ENCODE measurements around the gene AGAP1. TPM values are rescaled to one million over a fixed set of nuclear protein-coding genes. Genes with fewer than 3 reads are reported as not detected.

Gene AGAP1
- total RNA-seq, 1 donor from 2014 or later, result 46.3 TPM

DNA sequence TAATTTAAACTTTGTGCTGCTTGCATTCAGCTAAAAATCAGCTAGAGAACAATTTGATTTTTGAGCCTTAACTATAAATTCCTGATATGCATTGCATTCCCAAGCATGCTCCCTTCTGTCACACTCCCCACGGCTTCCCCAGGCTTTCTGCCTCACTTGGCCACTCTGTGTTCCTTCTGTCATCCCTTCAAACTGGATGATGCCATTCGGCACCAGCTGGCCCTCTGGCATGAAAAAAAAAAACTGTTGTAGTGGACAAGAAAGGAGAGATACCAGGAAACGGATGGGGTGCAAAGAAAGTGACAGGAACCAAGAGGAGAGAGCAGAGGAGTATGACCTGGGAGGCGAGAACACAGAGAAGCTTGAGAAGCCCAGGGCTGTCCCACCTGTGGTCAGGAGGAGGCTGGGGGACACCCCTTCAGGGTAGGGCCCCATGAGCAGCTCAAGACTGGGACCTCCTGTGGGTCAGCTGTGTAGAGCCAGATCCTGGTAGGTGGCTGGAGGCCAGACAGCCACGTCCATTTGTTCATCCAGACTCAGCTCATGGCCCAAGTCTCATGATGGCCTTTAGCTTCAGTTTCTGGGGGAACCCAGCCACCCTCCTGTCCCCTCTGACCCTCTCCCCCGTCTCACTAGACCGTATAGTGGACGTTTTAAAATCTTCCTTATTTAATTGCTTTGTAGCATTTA is 462.6 kb downstream of the AGAP1 start:
- H3K27me3 Mint-ChIP-seq, result no peaks in the 10 kb centered on the region
- DNase-seq (ENCODE audit: extremely low spot score, unreplicated experiment), result no peak
- no peak overlapping the region for H3K4me3 Mint-ChIP-seq
- no peaks in the 10 kb centered on the region for H3K9me3 Mint-ChIP-seq
- no peak overlapping the region for H3K27ac Mint-ChIP-seq
- peaks cover 12% of the 10 kb centered on the region for H3K4me1 Mint-ChIP-seq (ENCODE audit: unreplicated experiment)
- TF ChIP-seq, protein P1, sequence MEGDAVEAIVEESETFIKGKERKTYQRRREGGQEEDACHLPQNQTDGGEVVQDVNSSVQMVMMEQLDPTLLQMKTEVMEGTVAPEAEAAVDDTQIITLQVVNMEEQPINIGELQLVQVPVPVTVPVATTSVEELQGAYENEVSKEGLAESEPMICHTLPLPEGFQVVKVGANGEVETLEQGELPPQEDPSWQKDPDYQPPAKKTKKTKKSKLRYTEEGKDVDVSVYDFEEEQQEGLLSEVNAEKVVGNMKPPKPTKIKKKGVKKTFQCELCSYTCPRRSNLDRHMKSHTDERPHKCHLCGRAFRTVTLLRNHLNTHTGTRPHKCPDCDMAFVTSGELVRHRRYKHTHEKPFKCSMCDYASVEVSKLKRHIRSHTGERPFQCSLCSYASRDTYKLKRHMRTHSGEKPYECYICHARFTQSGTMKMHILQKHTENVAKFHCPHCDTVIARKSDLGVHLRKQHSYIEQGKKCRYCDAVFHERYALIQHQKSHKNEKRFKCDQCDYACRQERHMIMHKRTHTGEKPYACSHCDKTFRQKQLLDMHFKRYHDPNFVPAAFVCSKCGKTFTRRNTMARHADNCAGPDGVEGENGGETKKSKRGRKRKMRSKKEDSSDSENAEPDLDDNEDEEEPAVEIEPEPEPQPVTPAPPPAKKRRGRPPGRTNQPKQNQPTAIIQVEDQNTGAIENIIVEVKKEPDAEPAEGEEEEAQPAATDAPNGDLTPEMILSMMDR (conservative IDR thresholded peaks at IDR 0.05), result no peak
- H3K36me3 Mint-ChIP-seq, result peaks cover 23% of the 10 kb centered on the region

DNA sequence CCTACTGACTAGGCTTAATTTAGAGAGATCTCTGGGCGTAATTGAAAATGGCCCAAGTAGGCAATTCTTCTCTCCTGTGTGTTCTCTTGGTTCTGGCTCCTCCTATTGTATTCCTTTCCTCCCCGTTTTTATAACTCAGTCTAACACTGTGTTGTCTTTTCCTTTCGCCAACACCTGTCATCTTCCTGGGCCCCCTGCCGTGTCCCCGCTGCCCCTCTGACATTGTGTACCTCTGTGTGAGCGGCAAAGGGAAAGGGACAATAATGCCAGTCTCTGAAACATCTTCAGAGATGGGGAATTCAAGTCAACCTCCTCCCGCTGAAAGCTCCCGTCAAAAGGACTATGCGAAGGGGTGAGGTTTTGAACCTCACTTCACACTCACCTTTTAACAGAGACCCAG is 463.4 kb downstream of the AGAP1 start:
- Mint-ChIP-seq H3K9me3 (no peaks in the 10 kb centered on the region), H3K4me3 (no peak overlapping the region), H3K27me3 (no peaks in the 10 kb centered on the region), H3K27ac (no peak overlapping the region), H3K4me1 (ENCODE audit: unreplicated experiment) (peaks cover 5% of the 10 kb centered on the region), H3K36me3 (peaks cover 18% of the 10 kb centered on the region)
- no peak for DNase-seq (ENCODE audit: extremely low spot score, unreplicated experiment)
- TF ChIP-seq, protein P1 (conservative IDR thresholded peaks at IDR 0.05), result no peak

DNA sequence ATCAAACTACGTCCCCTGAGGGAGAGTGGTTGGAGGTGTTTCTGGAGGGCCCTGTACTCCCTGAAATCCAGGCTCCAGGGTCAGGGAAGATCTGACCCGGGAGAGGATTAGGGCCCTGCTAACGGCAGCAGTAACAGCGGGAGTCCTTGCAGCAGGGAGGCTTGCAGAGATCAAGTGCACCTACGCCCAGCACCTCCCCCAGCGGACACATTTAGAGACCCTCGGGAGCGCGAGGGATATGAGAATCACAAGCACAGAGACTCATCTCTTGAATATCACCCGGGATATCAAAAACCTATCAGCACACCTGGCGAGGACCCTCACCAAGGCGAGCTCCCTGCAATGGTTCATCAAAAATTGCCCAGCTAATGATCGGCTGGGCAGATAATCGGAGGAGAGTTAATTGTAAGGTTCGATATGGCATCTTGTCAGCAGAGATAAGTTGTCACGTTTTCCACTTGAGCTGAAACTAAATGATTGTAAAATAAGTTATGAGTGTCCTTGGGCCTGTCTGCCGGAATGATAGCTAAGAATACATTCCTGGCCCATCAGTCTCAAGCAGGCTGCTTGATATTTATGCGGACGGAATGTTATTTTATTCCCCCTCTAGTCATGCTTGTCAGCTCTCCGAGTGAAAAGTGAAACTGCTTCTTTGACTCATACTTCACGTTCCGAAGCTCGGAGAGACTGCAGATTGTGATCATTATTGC is 464.5 kb downstream of the AGAP1 start:
- H3K27ac Mint-ChIP-seq, result no peak overlapping the region
- DNase-seq (ENCODE audit: extremely low spot score, unreplicated experiment), result no peak
- H3K4me1 Mint-ChIP-seq (ENCODE audit: unreplicated experiment), result peaks cover 5% of the 10 kb centered on the region
- no peaks in the 10 kb centered on the region for H3K27me3 Mint-ChIP-seq
- peaks cover 19% of the 10 kb centered on the region for H3K36me3 Mint-ChIP-seq
- TF ChIP-seq, protein P1 (conservative IDR thresholded peaks at IDR 0.05), result no peak
- no peaks in the 10 kb centered on the region for H3K9me3 Mint-ChIP-seq
- no peak overlapping the region for H3K4me3 Mint-ChIP-seq

DNA sequence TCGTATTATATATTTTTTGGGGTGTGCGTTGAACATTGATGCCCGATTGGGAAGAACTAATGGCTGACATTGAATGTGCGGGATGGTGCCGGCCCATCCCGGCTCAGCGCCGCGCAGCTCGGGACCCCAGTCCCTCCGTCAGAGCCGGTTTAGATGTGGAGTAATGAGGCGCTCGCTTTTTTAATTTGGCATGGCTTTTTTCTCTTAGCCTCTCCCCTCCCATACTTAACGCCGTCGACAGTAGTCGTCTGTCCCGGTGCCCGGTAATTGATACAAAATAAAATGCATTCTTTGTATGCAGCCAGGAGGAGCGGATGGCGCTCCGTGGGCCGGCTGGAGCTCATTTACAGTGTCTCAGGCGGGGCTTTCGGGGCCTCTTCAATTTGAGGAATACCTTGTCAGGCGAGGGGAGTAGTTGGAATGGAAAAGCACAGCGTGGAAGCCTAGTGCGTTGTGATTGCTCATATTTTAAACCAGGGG is 465.1 kb downstream of the AGAP1 start:
- H3K4me3 Mint-ChIP-seq, result no peak overlapping the region
- TF ChIP-seq, protein P1 (conservative IDR thresholded peaks at IDR 0.05), result no peak
- H3K27ac Mint-ChIP-seq, result no peak overlapping the region
- H3K27me3 Mint-ChIP-seq, result no peaks in the 10 kb centered on the region
- H3K9me3 Mint-ChIP-seq, result no peaks in the 10 kb centered on the region
- peaks cover 25% of the 10 kb centered on the region for H3K36me3 Mint-ChIP-seq
- no peak for DNase-seq (ENCODE audit: extremely low spot score, unreplicated experiment)
- H3K4me1 Mint-ChIP-seq (ENCODE audit: unreplicated experiment), result peaks cover 5% of the 10 kb centered on the region

DNA sequence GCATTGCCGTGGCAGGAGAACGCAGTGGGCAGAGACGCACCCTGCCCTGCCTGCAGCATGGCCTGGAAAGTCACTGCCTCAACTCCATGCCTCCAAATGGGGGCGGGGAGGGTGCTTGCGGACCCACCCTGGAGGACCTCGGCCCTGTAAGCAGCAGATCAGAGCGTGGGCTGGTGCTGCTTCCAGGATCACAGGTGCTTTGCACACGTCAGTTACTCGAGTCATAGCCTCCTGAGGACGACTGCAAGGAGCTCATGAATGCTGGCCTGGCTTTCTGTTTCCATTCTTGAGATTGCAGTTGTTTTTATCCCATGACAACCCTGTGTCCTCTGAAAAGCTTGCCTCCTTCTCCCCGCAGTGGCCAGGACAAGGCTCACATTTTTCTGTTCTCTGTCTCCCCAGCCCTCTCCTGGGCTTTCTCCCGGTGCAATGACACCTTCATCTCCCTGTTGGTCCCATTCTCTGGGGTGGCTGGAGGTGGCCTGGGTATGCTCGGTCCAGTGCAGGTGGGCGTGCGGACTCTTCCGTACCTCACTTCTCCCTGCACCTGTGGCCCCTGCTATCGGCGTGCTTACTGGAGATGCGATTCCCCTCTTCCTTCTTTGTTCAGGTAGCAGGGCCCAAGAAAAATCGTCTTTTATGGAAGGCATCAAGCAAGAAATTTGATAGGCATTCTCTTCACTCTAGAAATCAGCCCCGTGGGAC is 466.3 kb downstream of the AGAP1 start:
- Mint-ChIP-seq H3K27ac (no peak overlapping the region), H3K9me3 (no peaks in the 10 kb centered on the region), H3K27me3 (no peaks in the 10 kb centered on the region), H3K36me3 (peaks cover 25% of the 10 kb centered on the region), H3K4me1 (ENCODE audit: unreplicated experiment) (peaks cover 5% of the 10 kb centered on the region), H3K4me3 (no peak overlapping the region)
- TF ChIP-seq, protein P1 (conservative IDR thresholded peaks at IDR 0.05), result no peak
- DNase-seq (ENCODE audit: extremely low spot score, unreplicated experiment), result no peak

All from type B pancreatic cell (in vitro differentiated cells).